Stimulated activated CD4-positive, alpha-beta T cell treated with anti-CD3 and anti-CD28 coated beads, Interleukin-15, amount 100 ng/mL, for 24 hours (primary cell): ENCODE measurements around the gene LTF.
"Not testable (repeated sequence)": the region's sequence is repeated elsewhere in the genome, so short reads cannot be mapped to it uniquely, and the experiment has no call there.

Experiments used
- DNase-seq: peaks from one replicate; pipeline ENCODE4 v3.0.0-alpha.2; 2020

LTF gene

GRCh38 chr3:46409739-46410489 lies 54.8 kb downstream of the LTF start:
- no peak for DNase-seq

GRCh38 chr3:46408853-46409252 lies 55.9 kb downstream of the LTF start:
- DNase-seq = no peak

GRCh38 chr3:46407970-46408369 lies 56.7 kb downstream of the LTF start:
- no peak for DNase-seq

GRCh38 chr3:46406788-46407611 lies 57.7 kb downstream of the LTF start, which contains the start of the genes CCR5AS and CCRL2:
Gene CCR5AS, minus strand, starts transcription at chr3:46407066.
Gene CCRL2, plus strand, starts transcription at chr3:46407259. Its CDS starts 821 bp downstream, at chr3:46408080.
- peak; percentile 48 for DNase-seq

- DNase-seq = no peak
Measured at GRCh38 chr3:46406443-46406787, 58.3 kb downstream of the LTF start.

- no peak for DNase-seq
Measured at GRCh38 chr3:46405301-46406019, 59.2 kb downstream of the LTF start.

GRCh38 chr3:46402902-46403301 lies 61.8 kb downstream of the LTF start:
- DNase-seq = not testable (repeated sequence)

GRCh38 chr3:46401579-46401978 lies 63.1 kb downstream of the LTF start:
- DNase-seq = no peak

GRCh38 chr3:46400846-46401245 lies 63.9 kb downstream of the LTF start:
- DNase-seq = no peak

GRCh38 chr3:46400000-46400734 lies 64.5 kb downstream of the LTF start:
- no peak for DNase-seq

- DNase-seq = no peak
Measured at GRCh38 chr3:46399557-46399956, 65.1 kb downstream of the LTF start.

- DNase-seq = no peak
Measured at GRCh38 chr3:46399098-46399497, 65.6 kb downstream of the LTF start.

GRCh38 chr3:46398186-46398955 lies 66.3 kb downstream of the LTF start:
- no peak for DNase-seq

GRCh38 chr3:46397111-46397510 lies 67.6 kb downstream of the LTF start:
- DNase-seq = no peak

- DNase-seq = no peak
Measured at GRCh38 chr3:46395766-46396530, 68.8 kb downstream of the LTF start.

- no peak for DNase-seq
Measured at GRCh38 chr3:46395210-46395661, 69.5 kb downstream of the LTF start.

- DNase-seq = no peak
Measured at GRCh38 chr3:46393554-46394434, 70.9 kb downstream of the LTF start.

- no peak for DNase-seq
Measured at GRCh38 chr3:46393011-46393410, 71.7 kb downstream of the LTF start.

GRCh38 chr3:46391526-46391925 lies 73.2 kb downstream of the LTF start:
- DNase-seq = not testable (repeated sequence)

- no peak for DNase-seq
Measured at GRCh38 chr3:46389306-46389705, 75.4 kb downstream of the LTF start.
